ENCODE data around the gene FXYD2. TPM values are rescaled to one million over a fixed set of nuclear protein-coding genes. Genes with fewer than 3 reads are reported as not detected.

The FXYD2 gene
- total RNA-seq, 2 donors from 2014 or later, result 0.98 to 1.5 TPM

- Histone ChIP-seq H3K36me3 (no peaks in the 10 kb centered on the region), H3K4me3 (no peak overlapping the region), H3K4me1 (no peaks in the 10 kb centered on the region), H3K27ac (no peak overlapping the region), H3K27me3 (peaks cover 6% of the 10 kb centered on the region), H3K9ac (ENCODE audit: low read depth in 2 of 2, low read length in 2 of 2) (no peak overlapping the region), H3K9me3 (no peaks in the 10 kb centered on the region)
- intact Hi-C loops (cut with DNase I), result no loop called here
- no peak for DNase-seq
- TF ChIP-seq, protein P1, sequence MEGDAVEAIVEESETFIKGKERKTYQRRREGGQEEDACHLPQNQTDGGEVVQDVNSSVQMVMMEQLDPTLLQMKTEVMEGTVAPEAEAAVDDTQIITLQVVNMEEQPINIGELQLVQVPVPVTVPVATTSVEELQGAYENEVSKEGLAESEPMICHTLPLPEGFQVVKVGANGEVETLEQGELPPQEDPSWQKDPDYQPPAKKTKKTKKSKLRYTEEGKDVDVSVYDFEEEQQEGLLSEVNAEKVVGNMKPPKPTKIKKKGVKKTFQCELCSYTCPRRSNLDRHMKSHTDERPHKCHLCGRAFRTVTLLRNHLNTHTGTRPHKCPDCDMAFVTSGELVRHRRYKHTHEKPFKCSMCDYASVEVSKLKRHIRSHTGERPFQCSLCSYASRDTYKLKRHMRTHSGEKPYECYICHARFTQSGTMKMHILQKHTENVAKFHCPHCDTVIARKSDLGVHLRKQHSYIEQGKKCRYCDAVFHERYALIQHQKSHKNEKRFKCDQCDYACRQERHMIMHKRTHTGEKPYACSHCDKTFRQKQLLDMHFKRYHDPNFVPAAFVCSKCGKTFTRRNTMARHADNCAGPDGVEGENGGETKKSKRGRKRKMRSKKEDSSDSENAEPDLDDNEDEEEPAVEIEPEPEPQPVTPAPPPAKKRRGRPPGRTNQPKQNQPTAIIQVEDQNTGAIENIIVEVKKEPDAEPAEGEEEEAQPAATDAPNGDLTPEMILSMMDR (IDR thresholded peaks at IDR 0.05), result no peak
Measured at GRCh38 chr11:117790279-117790678, 34.3 kb downstream of the FXYD2 start.

DNA sequence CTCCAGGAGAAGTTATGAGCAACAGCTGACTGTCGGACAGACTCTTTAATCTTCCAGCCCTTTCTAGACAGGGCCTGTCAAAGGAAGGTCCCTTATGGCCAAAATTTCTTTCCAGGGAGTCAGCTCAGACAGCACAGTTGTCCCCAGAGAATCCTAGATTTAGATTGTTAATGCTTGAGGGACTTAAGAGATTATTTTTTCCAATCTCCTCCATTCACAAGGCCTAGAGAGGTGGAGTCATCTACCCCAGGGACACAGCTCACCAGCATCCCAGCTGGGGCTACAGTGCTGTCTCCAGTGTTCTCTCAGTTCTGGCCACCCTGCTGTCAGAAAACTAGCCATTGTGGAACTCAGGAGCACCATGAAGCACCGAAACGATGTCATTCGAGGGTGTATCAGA is 35.3 kb downstream of the FXYD2 start:
- Histone ChIP-seq H3K27me3 (no peaks in the 10 kb centered on the region), H3K36me3 (no peaks in the 10 kb centered on the region), H3K4me1 (no peaks in the 10 kb centered on the region), H3K9ac (ENCODE audit: low read depth in 2 of 2, low read length in 2 of 2) (no peak overlapping the region), H3K4me3 (no peak overlapping the region), H3K9me3 (no peaks in the 10 kb centered on the region), H3K27ac (no peak overlapping the region)
- no peak for DNase-seq
- TF ChIP-seq, protein P1 (IDR thresholded peaks at IDR 0.05), result no peak
- intact Hi-C loops (cut with DNase I), result no loop called here

- TF ChIP-seq, protein P1 (IDR thresholded peaks at IDR 0.05), result no peak
- Histone ChIP-seq H3K4me1 (no peaks in the 10 kb centered on the region), H3K4me3 (no peak overlapping the region), H3K27ac (no peak overlapping the region), H3K9ac (ENCODE audit: low read depth in 2 of 2, low read length in 2 of 2) (no peak overlapping the region), H3K9me3 (no peaks in the 10 kb centered on the region), H3K36me3 (no peaks in the 10 kb centered on the region), H3K27me3 (no peaks in the 10 kb centered on the region)
- no peak for DNase-seq
- intact Hi-C loops (cut with DNase I), result no loop called here
Measured at GRCh38 chr11:117786135-117786870, 38.2 kb downstream of the FXYD2 start.

DNA sequence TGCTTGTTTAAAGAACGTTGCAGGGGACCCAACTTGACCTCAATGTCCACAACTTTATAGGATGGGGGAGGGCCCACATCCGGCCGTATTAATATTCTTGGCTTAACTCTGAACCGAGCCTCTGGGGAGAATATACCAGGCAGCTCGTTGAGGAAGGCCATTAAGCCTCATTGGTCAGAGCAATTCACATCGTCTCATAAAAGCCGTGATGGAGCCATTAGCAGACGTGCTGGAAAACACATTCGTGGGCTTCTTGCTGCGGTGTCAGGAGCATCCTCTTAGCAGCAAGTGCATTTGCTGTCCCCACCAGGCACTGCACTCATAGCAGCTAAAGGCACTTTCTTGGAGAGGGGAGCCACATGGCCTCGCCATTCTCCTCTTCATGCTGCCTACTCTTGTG is 42.4 kb downstream of the FXYD2 start:
- no peak overlapping the region for H3K27ac ChIP-seq
- intact Hi-C loops (cut with DNase I), result no loop called here
- no peak overlapping the region for H3K9ac ChIP-seq (ENCODE audit: low read depth in 2 of 2, low read length in 2 of 2)
- no peak for DNase-seq
- H3K4me3 ChIP-seq, result no peak overlapping the region
- H3K4me1 ChIP-seq, result no peaks in the 10 kb centered on the region
- TF ChIP-seq, protein P1 (IDR thresholded peaks at IDR 0.05), result no peak
- H3K27me3 ChIP-seq, result no peaks in the 10 kb centered on the region
- H3K9me3 ChIP-seq, result no peaks in the 10 kb centered on the region
- no peaks in the 10 kb centered on the region for H3K36me3 ChIP-seq

- Histone ChIP-seq H3K27me3 (no peaks in the 10 kb centered on the region), H3K27ac (no peak overlapping the region), H3K4me1 (no peaks in the 10 kb centered on the region), H3K9me3 (no peaks in the 10 kb centered on the region), H3K9ac (ENCODE audit: low read depth in 2 of 2, low read length in 2 of 2) (no peak overlapping the region), H3K4me3 (no peak overlapping the region), H3K36me3 (no peaks in the 10 kb centered on the region)
- DNase-seq, result no peak
- TF ChIP-seq, protein P1 (IDR thresholded peaks at IDR 0.05), result no peak
- intact Hi-C loops (cut with DNase I), result no loop called here
Measured at GRCh38 chr11:117781627-117782026, 42.9 kb downstream of the FXYD2 start.

All from colonic mucosa (tissue), 4 donors.